ENCODE measurements around the gene ZNF491.

The ZNF491 gene

GRCh38 chr19:11763611-11764010, 34.7 kb upstream of the ZNF491 start:
- TF ChIP-seq CTCF (IDR thresholded peaks at IDR 0.05): no peak

DNA sequence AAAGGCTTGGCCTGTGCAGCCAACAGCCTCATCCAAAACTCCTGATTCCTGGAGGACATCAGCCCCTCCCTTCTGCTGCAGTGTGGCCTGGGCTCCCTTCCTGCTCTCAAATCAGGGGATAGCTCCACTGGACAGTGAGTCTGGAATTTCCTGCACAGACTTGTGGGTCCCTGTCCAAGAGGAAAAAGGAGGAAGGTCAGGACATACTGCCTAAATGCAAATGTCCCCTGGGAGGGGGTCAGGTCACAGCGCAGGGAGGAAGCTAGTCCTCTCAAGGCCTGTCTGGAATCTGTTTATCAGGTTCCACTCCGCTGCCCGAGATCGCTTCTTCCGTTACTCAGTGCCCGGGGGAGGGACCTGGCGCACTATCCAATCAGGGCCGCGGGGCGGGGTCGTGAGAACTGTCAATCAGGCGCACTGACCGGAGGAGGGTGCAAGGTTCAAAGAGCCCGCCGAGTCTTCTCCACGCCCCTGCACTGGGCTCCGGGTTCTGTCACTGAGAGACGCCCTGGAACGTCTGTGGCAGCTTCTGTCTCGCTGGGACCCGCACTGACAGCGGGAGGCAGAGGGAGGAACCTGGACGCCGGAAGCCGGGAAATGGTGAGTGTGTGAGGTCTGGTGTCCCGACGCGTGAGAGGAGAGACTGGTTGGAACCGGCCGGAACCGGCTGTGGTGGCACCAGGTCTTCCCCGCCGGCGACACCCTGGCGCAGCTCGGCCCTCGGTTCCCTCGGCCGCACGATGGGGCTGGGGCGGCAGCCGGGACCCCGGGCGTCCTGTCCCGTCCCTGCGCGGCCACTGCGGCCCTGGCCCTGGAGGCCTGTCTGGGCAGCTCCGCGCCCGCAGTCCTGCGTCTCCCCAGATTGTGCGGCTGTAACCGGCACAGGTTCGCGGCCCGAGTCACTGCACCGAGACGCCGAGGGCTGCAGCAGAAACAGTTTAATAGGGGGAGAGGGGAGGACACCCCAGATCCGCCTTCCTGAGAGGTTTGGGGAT, 31.4 kb upstream of the ZNF491 start, which contains the start of gene ZNF441:
Gene ZNF441 (plus strand): TSS at position 404 of the 995 bp plus-strand sequence. CDS start 194 bp downstream, at position 598.
- TF ChIP-seq CTCF (IDR thresholded peaks at IDR 0.05): no peak

- TF ChIP-seq CTCF (IDR thresholded peaks at IDR 0.05): no peak
Measured at GRCh38 chr19:11767633-11768133, 30.6 kb upstream of the ZNF491 start.

DNA sequence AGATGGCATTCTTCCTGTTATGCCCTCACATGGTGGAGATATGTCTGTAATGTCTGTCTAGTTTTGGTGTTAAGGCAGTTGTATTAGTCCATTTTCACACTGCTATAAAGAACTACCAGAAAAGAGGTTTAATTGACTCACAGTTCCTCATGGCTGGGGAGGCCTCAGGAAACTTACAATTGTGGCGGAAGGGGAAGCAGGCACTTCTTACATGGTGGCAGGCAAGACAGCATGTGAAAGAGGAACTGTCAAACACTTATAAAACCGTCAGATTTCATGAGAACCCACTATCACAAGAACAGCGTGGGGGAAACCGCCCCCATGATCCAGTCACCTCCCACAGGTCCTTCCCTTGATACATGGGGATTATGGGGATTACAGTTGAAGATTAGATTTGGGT, 28.3 kb upstream of the ZNF491 start:
- no peak for TF ChIP-seq CTCF (IDR thresholded peaks at IDR 0.05)

DNA sequence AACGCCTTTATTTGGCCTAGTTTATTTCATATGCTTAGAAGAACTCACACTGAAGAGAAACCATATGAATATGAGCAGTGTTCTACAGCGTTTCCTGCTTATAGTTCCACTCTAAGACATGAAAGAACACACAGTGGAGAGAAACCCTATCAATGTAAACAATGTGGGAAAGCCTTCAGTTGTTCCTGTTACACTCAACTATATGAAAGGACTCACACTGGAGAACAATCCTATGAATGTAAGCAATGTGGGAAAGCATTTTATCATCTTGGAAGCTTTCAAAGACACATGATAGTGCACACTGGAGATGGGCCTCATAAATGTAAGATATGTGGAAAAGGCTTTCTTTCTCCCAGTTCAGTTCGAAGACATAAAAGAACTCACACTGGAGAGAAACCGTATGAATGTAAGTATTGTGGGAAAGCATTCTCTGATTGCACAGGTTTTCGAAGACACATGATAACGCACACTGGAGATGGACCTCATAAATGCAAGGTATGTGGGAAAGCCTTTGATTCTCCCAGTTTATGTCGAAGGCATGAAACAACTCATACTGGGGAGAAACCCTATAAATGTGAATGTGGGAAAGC, 17.8 kb upstream of the ZNF491 start:
- no peak for TF ChIP-seq CTCF (IDR thresholded peaks at IDR 0.05)

- no peak for TF ChIP-seq CTCF (IDR thresholded peaks at IDR 0.05)
Measured at GRCh38 chr19:11781295-11782057, 16.8 kb upstream of the ZNF491 start.

- no peak for TF ChIP-seq CTCF (IDR thresholded peaks at IDR 0.05)
Measured at GRCh38 chr19:11783767-11784166, 14.6 kb upstream of the ZNF491 start.

Measured in LNCAP (cell line).